Measurements from ENCODE around the gene METTL4.

The METTL4 gene

DNA sequence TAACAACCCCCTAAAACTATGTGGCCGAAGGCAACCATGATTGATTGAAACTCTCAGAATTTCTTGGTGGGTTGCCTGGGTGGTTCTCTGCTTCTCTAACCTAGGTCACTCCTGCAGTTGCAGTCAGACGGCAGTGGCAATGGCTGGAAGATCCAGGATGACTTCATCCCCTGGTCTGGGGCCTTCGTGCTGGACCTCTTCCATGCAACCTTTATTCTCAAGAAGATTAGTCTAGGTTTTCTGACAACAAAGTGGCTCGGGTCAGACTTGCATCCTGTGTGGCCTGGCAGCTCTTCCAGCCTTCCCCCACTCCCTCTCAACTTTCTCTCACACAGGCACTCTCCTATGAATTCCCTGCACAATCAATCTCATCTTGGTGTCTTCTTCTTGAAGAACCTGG is 76.4 kb downstream of the METTL4 start:
- DNase-seq (ENCODE audit: insufficient read length) (no peak), FAIRE-seq (no peak)
- TF ChIP-seq TAF1 (IDR thresholded peaks at IDR 0.05; ENCODE audit: borderline replicate concordance, low read depth, low read length), result no peak
- TF ChIP-seq POLR2A (IDR thresholded peaks at IDR 0.05; ENCODE audit: low read depth, low read length), result no peak
- TF ChIP-seq POLR2AphosphoS5 (IDR thresholded peaks at IDR 0.05; ENCODE audit: low read depth, low read length), result no peak
